HepG2 (cell line): ENCODE data around the gene SH3BP5. TPM values are rescaled to one million over a fixed set of nuclear protein-coding genes. Genes with fewer than 3 reads are reported as not detected.

Experiments used
- ATAC-seq: fragments of 200-7000 bp; cut with Tn5 transposase; 3 replicates; pipeline ENCODE4 v1.9.1; 2020; ENCODE audit warnings: mild to moderate bottlenecking, moderate library complexity
- BruUV-seq: library from RNA; stranded (reverse); fragments of 400-500 nt; replicated peaks from 2 replicates; lab custom pipeline; 2021; lab: Mats Ljungman, UMichigan
- CTCF ChIA-PET: fragments of 300-600 bp; formaldehyde crosslinking; extraction: SDS; loops from one replicate; lab custom pipeline; 2021; ENCODE audit warnings: low total read pairs, inconsistent platforms, low intra/inter-chr PET ratio; lab: Yijun Ruan, JAX
- POLR2A ChIA-PET: fragments of 350-600 bp; sonication (Branson Sonifier 250); formaldehyde crosslinking; loops from one replicate; lab custom pipeline; 2020; ENCODE audit warnings: antibody characterized with exemption, inconsistent platforms; lab: Yijun Ruan, JAX
- DNase-seq: peaks from one replicate; pipeline ENCODE4 v3.0.0-alpha.2; 2015; ENCODE audit warnings: low spot score
- FAIRE-seq: peaks from 3 replicates; lab custom pipeline; 2011; peaks lifted over from hg19 to GRCh38; lab: Jason Lieb, UNC
- H2AFZ ChIP-seq: one replicate; pipeline ENCODE4 v1.6.1; 2011; ENCODE audit warnings: low read length, inconsistent platforms
- H3K27ac ChIP-seq: fragments of 300-600 bp; 3 replicates; pipeline ENCODE4 v1.8.0; 2011; ENCODE audit warnings: mixed run types, mild to moderate bottlenecking, mixed read lengths, low read length, inconsistent platforms; ENCODE audit not compliant: insufficient read depth; ENCODE audit errors: extremely low read length
- H3K27me3 ChIP-seq, 2 experiments: fragments of 200-600 bp in 1 of 2; 2 replicates in 1 of 2; 3 replicates in 1 of 2; pipeline versions ENCODE4 v1.6.0 to v1.8.0; 2011; ENCODE audit warnings: low read length in 2 of 2, mild to moderate bottlenecking in 2 of 2, moderate library complexity in 2 of 2, inconsistent platforms in 1 of 2; ENCODE audit not compliant: insufficient read depth in 2 of 2, control insufficient read depth in 1 of 2
- H3K36me3 ChIP-seq, 2 experiments: fragments of 200-600 bp in 1 of 2; replicated peaks in 1 of 2; 2 replicates in 1 of 2; 3 replicates in 1 of 2; pipeline versions ENCODE4 v1.5.1 to v1.8.0; 2011; ENCODE audit warnings: low read length in 2 of 2, inconsistent platforms in 1 of 2; ENCODE audit not compliant: insufficient read depth in 2 of 2, control insufficient read depth in 1 of 2
- H3K4me1 ChIP-seq: 2 replicates; pipeline ENCODE4 v1.5.1; 2012; ENCODE audit warnings: low read length, inconsistent platforms; ENCODE audit not compliant: insufficient read depth
- H3K4me2 ChIP-seq: 2 replicates; pipeline ENCODE4 v1.6.0; 2011; ENCODE audit warnings: low read depth, low read length, inconsistent platforms
- H3K4me3 ChIP-seq, 3 experiments: fragments of 200-600 bp in 1 of 3; sonication (generic), shearing (Covaris generic) in 1 of 3; replicated peaks in 1 of 3; 2 replicates each; pipeline ENCODE4 v1.5.1; 2011 to 2016; ENCODE audit warnings: low read length in 3 of 3, inconsistent platforms in 2 of 3, low read depth in 2 of 3, mild to moderate bottlenecking in 2 of 3, control low read depth in 1 of 3, mixed read lengths in 1 of 3; ENCODE audit not compliant: insufficient read depth in 1 of 3
- H3K79me2 ChIP-seq: one replicate; pipeline ENCODE4 v1.6.1; 2011; ENCODE audit warnings: low read length, inconsistent platforms; ENCODE audit not compliant: insufficient read depth
- H3K9ac ChIP-seq: 2 replicates; pipeline ENCODE4 v1.6.0; 2011; ENCODE audit warnings: mild to moderate bottlenecking, low read depth, low read length, inconsistent platforms; ENCODE audit not compliant: insufficient read depth
- H3K9me3 ChIP-seq: 2 replicates; pipeline ENCODE4 v1.5.1; 2012; ENCODE audit warnings: mild to moderate bottlenecking, low read length
- H4K20me1 ChIP-seq: 2 replicates; pipeline ENCODE4 v1.6.0; 2011; ENCODE audit warnings: inconsistent platforms, mild to moderate bottlenecking, low read length, moderate library complexity; ENCODE audit not compliant: insufficient read depth
- EEA1 ChIP-seq: sonication (generic); formaldehyde crosslinking; IDR thresholded peaks from 2 replicates; pipeline ENCODE4 v1.5.1; 2020; ENCODE audit warnings: mild to moderate bottlenecking, missing genetic modification reagents, borderline replicate concordance
- FOSL1 ChIP-seq: sonication (generic); formaldehyde crosslinking; IDR thresholded peaks from 2 replicates; pipeline ENCODE4 v1.9.0; 2021; ENCODE audit warnings: missing genetic modification reagents, borderline replicate concordance
- KAT7 ChIP-seq: IDR thresholded peaks from 2 replicates; pipeline ENCODE4 v1.6.1; 2018; ENCODE audit warnings: borderline replicate concordance, missing compliant biosample characterization
- MTA3 ChIP-seq: sonication (generic); formaldehyde crosslinking; IDR thresholded peaks from 2 replicates; pipeline ENCODE4 v1.4.0; 2020; ENCODE audit warnings: missing genetic modification reagents
- NR2F6 ChIP-seq, 2 experiments: IDR thresholded peaks; 2 replicates each; pipeline ENCODE4 v1.6.1; 2016; ENCODE audit warnings: antibody characterized with exemption in 1 of 2, mild to moderate bottlenecking in 1 of 2
- PAWR ChIP-seq: sonication (generic); formaldehyde crosslinking; IDR thresholded peaks from 2 replicates; pipeline ENCODE4 v1.4.0; 2020; ENCODE audit warnings: missing genetic modification reagents, mild to moderate bottlenecking, borderline replicate concordance
- TARDBP ChIP-seq: sonication (generic); formaldehyde crosslinking; IDR thresholded peaks from 2 replicates; pipeline ENCODE4 v1.8.0; 2022; ENCODE audit warnings: mild to moderate bottlenecking, missing genetic modification reagents
- ZNF619 ChIP-seq: sonication (generic); formaldehyde crosslinking; IDR thresholded peaks from 2 replicates; pipeline ENCODE4 v1.4.0; 2020; ENCODE audit warnings: mild to moderate bottlenecking, missing genetic modification reagents
- ZNF883 ChIP-seq: sonication (generic); formaldehyde crosslinking; IDR thresholded peaks from 2 replicates; pipeline ENCODE4 v1.5.1; 2020; ENCODE audit warnings: mild to moderate bottlenecking, missing genetic modification reagents; ENCODE audit errors: not compliant biosample characterization
- WGBS: methylation state at CpG from one replicate; pipeline ENCODE4 v1.1.6; 2017; ENCODE audit warnings: low lambda C conversion rate; 5-methylcytosine and 5-hydroxymethylcytosine counted together
- in situ Hi-C: cut with HindIII; loops from 2 replicates; pipeline ENCODE4 v1.10.0; 2017; ENCODE audit warnings: low pct_unique_long_range_greater_than_20kb; ENCODE audit not compliant: extremely low pct_ligation_motif_present
- intact Hi-C: fragments of 100-400 bp; cut with micrococcal nuclease; formaldehyde crosslinking; loops from one replicate; pipeline ENCODE4 v1.10.0; 2022; ENCODE audit not compliant: unreplicated experiment
- polyA plus RNA-seq, 8 experiments: library from polyadenylated mRNA; depleted of rRNA in 3 of 8; stranded (reverse) in 7 of 8; unstranded in 1 of 8; fragments of >200 nt; fragmentation: Illumina TruSeq in 4 of 8; extraction: Trizol in 4 of 8; gene quantifications; 2 replicates each; pipeline versions ENCODE4 v1.2.1 to v1.2.3, GENCODE V29; 2011 to 2016; ENCODE audit warnings: low read depth in 4 of 8, missing spikeins in 1 of 8, mixed read lengths in 1 of 8; ENCODE audit not compliant: insufficient read depth in 1 of 8
- total RNA-seq, 5 experiments: library from RNA; depleted of rRNA; stranded (reverse); fragments of >200 nt; fragmentation: Illumina TruSeq; extraction: Trizol; gene quantifications; 2 replicates each; pipeline ENCODE4 v1.2.3, GENCODE V29; 2016; ENCODE audit warnings: low read depth in 1 of 5
- TF ChIP-seq, protein P1 (sequence below): sonication (generic); formaldehyde crosslinking; IDR thresholded peaks from 2 replicates; pipeline ENCODE4 v1.4.0; 2020; ENCODE audit warnings: missing genetic modification reagents
- TF ChIP-seq, protein P2 (sequence below): IDR thresholded peaks from 2 replicates; pipeline ENCODE4 v1.6.1; 2012; ENCODE audit warnings: low read depth, low read length, improper control_type of control experiment
- TF ChIP-seq, protein P3 (sequence below): sonication (generic); formaldehyde crosslinking; conservative IDR thresholded peaks from 2 replicates; pipeline ENCODE4 v1.5.0; 2020; ENCODE audit warnings: missing genetic modification reagents

Gene SH3BP5
- total and polyA plus RNA-seq, 2 of the 13 experiments (the other 11 are each of a cell fraction or from before 2014, with no cell fraction given), result 0.09 to 0.16 TPM

DNA sequence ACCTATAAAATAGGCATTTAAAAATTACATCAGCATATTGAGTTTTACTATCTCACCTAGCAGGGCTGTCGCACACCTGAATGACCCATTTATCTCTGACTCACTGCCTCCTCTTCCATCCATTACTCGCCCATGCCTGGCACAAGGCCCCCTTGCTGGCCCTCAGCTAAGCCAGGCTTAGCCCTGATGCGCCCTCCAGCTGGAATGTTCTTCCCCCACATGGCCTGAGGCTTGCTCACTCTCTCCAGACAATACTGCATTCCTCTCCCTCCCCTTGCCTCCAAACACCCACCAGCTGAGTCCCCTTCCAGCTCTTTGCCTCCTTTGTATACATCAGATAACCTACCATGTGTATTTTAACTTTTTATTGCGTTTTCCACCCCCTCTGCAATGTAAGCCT is 7.2 kb downstream of the SH3BP5 start:
- CTCF ChIA-PET, result no interaction called here
- no TSS peak for BruUV-seq
- Histone ChIP-seq H3K27ac (no peak overlapping the region), H3K79me2 (no peaks in the 10 kb centered on the region), H3K27me3 (peaks cover 0 to 19% of the 10 kb centered on the region in 2 experiments; a peak in 2 of 5 replicates), H3K4me3 (no peak overlapping the region), H3K4me2 (no peak overlapping the region), H3K4me1 (peaks cover 13% of the 10 kb centered on the region), H3K9me3 (no peaks in the 10 kb centered on the region), H3K9ac (no peak overlapping the region), H2AFZ (no peak overlapping the region), H4K20me1 (no peaks in the 10 kb centered on the region), H3K36me3 (no peaks in the 10 kb centered on the region)
- DNase-seq (no peak), ATAC-seq (no peak), FAIRE-seq (no peak)
- intact Hi-C loops (loop anchor here (5.0 kb wide), 1 partner anchor 52 kb away; no protein-coding TSS in a partner anchor), in situ Hi-C loops (no loop called here)
- POLR2A ChIA-PET, result no interaction called here
- 36% methylated on average over 4 of the region's 4 CpGs for WGBS
- TF ChIP-seq NR2F6 (IDR thresholded peaks at IDR 0.05), result no peak
- no peak for TF ChIP-seq NR2F6 (CRISPR knock-in tag; IDR thresholded peaks at IDR 0.05)
- TF ChIP-seq TARDBP, result no peak
- TF ChIP-seq MTA3 (CRISPR knock-in tag), result no peak

DNA sequence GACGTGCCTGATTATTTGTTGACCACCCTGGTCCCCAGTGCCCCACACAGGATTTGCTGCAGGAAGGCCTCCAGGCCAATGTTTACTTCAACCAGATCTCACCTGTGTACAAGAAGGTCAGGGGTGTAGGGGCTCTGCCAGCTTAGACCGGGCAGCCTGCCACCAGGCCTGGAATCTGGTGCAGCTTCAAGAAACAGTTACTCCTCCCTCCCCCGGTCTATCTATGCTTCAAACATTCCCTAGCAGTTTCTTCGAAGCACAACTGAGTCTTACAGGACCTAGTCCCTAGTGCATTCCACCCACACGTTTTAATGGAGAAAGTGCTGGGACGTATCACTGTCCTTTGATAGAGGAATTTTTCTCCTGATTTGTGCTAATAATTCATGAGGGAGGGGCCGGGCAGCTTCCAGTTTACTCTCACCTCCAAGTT is 8.0 kb downstream of the SH3BP5 start:
- Histone ChIP-seq H3K4me1 (peaks cover 21% of the 10 kb centered on the region), H3K9ac (no peak overlapping the region), H3K79me2 (no peaks in the 10 kb centered on the region), H4K20me1 (no peaks in the 10 kb centered on the region), H3K9me3 (no peaks in the 10 kb centered on the region), H3K4me2 (no peak overlapping the region), H3K27ac (no peak overlapping the region), H3K36me3 (no peaks in the 10 kb centered on the region), H2AFZ (no peak overlapping the region), H3K27me3 (peaks cover 1 to 16% of the 10 kb centered on the region in 2 experiments; a peak in 3 of 5 replicates), H3K4me3 (no peak overlapping the region)
- intact Hi-C loops, result no loop called here
- BruUV-seq, result no TSS peak
- POLR2A ChIA-PET, result no interaction called here
- ATAC-seq, result no peak; the same call in 2 of the 3 replicates
- CTCF ChIA-PET, result no interaction called here
- no peak for DNase-seq
- 20% methylated on average over 7 of the region's 7 CpGs for whole genome bisulfite sequencing
- in situ Hi-C loops, result no loop called here
- no peak for FAIRE-seq
- TF ChIP-seq, protein P1, sequence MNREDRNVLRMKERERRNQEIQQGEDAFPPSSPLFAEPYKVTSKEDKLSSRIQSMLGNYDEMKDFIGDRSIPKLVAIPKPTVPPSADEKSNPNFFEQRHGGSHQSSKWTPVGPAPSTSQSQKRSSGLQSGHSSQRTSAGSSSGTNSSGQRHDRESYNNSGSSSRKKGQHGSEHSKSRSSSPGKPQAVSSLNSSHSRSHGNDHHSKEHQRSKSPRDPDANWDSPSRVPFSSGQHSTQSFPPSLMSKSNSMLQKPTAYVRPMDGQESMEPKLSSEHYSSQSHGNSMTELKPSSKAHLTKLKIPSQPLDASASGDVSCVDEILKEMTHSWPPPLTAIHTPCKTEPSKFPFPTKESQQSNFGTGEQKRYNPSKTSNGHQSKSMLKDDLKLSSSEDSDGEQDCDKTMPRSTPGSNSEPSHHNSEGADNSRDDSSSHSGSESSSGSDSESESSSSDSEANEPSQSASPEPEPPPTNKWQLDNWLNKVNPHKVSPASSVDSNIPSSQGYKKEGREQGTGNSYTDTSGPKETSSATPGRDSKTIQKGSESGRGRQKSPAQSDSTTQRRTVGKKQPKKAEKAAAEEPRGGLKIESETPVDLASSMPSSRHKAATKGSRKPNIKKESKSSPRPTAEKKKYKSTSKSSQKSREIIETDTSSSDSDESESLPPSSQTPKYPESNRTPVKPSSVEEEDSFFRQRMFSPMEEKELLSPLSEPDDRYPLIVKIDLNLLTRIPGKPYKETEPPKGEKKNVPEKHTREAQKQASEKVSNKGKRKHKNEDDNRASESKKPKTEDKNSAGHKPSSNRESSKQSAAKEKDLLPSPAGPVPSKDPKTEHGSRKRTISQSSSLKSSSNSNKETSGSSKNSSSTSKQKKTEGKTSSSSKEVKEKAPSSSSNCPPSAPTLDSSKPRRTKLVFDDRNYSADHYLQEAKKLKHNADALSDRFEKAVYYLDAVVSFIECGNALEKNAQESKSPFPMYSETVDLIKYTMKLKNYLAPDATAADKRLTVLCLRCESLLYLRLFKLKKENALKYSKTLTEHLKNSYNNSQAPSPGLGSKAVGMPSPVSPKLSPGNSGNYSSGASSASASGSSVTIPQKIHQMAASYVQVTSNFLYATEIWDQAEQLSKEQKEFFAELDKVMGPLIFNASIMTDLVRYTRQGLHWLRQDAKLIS, result no peak
- no peak for TF ChIP-seq KAT7 (CRISPR knock-in tag)
- TF ChIP-seq, protein P2, sequence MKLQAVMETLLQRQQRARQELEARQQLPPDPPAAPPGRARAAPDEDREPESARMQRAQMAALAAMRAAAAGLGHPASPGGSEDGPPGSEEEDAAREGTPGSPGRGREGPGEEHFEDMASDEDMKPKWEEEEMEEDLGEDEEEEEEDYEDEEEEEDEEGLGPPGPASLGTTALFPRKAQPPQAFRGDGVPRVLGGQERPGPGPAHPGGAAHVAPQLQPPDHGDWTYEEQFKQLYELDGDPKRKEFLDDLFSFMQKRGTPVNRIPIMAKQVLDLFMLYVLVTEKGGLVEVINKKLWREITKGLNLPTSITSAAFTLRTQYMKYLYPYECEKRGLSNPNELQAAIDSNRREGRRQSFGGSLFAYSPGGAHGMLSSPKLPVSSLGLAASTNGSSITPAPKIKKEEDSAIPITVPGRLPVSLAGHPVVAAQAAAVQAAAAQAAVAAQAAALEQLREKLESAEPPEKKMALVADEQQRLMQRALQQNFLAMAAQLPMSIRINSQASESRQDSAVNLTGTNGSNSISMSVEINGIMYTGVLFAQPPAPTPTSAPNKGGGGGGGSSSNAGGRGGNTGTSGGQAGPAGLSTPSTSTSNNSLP, result no peak
- TF ChIP-seq EEA1 (CRISPR knock-in tag), result no peak
- TF ChIP-seq PAWR, result no peak
- no peak for TF ChIP-seq ZNF883 (CRISPR knock-in tag)
- TF ChIP-seq, protein P3, sequence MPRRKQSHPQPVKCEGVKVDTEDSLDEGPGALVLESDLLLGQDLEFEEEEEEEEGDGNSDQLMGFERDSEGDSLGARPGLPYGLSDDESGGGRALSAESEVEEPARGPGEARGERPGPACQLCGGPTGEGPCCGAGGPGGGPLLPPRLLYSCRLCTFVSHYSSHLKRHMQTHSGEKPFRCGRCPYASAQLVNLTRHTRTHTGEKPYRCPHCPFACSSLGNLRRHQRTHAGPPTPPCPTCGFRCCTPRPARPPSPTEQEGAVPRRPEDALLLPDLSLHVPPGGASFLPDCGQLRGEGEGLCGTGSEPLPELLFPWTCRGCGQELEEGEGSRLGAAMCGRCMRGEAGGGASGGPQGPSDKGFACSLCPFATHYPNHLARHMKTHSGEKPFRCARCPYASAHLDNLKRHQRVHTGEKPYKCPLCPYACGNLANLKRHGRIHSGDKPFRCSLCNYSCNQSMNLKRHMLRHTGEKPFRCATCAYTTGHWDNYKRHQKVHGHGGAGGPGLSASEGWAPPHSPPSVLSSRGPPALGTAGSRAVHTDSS (CRISPR knock-in tag), result no peak
- no peak for TF ChIP-seq ZNF619 (CRISPR knock-in tag)
- no peak for TF ChIP-seq FOSL1 (CRISPR knock-in tag)
